Trophoblast cell (in vitro differentiated cells and primary cell): ENCODE measurements around the gene TSHZ2. TPM values are rescaled to one million over a fixed set of nuclear protein-coding genes. Genes with fewer than 3 reads are reported as not detected.
A peak's percentile ranks its signal among the peaks of the same experiment; 100 is the strongest.

Source experiments
- DNase-seq, 2 donors: peaks; one replicate each; pipeline ENCODE4 v3.0.0-alpha.2; 2016
- H2AFZ ChIP-seq: 2 replicates; pipeline ENCODE4 v1.6.1; 2013; ENCODE audit warnings: low read length, moderate library complexity, mild to moderate bottlenecking; ENCODE audit not compliant: insufficient read depth, poor library complexity
- H2AK5ac ChIP-seq: 2 replicates; pipeline ENCODE4 v1.6.1; 2013; ENCODE audit warnings: mild to moderate bottlenecking, low read length
- H2BK120ac ChIP-seq: 2 replicates; pipeline ENCODE4 v1.6.1; 2013; ENCODE audit warnings: low read length, mild to moderate bottlenecking, moderate library complexity; ENCODE audit not compliant: insufficient read depth, poor library complexity
- H2BK12ac ChIP-seq: 2 replicates; pipeline ENCODE4 v1.6.1; 2013; ENCODE audit warnings: mild to moderate bottlenecking, low read length, moderate library complexity
- H2BK5ac ChIP-seq: 2 replicates; pipeline ENCODE4 v1.6.1; 2013; ENCODE audit warnings: low read length, low read depth, moderate library complexity, mild to moderate bottlenecking; ENCODE audit not compliant: poor library complexity
- H3K14ac ChIP-seq: 2 replicates; pipeline ENCODE4 v1.6.1; 2013; ENCODE audit warnings: mild to moderate bottlenecking, low read length
- H3K18ac ChIP-seq: 2 replicates; pipeline ENCODE4 v1.6.1; 2013; ENCODE audit warnings: mild to moderate bottlenecking, low read length
- H3K23ac ChIP-seq: 2 replicates; pipeline ENCODE4 v1.6.1; 2013; ENCODE audit warnings: low read length
- H3K27ac ChIP-seq: 2 replicates; pipeline ENCODE4 v1.5.1; 2013; ENCODE audit warnings: low read depth, mild to moderate bottlenecking, inconsistent platforms, low read length, moderate library complexity
- H3K27me3 ChIP-seq: 2 replicates; pipeline ENCODE4 v1.6.1; 2013; ENCODE audit warnings: inconsistent platforms, mild to moderate bottlenecking, low read length, moderate library complexity; ENCODE audit not compliant: insufficient read depth
- H3K36me3 ChIP-seq, 2 experiments: 1 replicate in 1 of 2; 2 replicates in 1 of 2; pipeline ENCODE4 v1.6.1; 2013; ENCODE audit warnings: low read length in 2 of 2, mild to moderate bottlenecking in 2 of 2, moderate library complexity in 1 of 2; ENCODE audit not compliant: insufficient read depth in 2 of 2, control insufficient read depth in 1 of 2
- H3K4ac ChIP-seq: 2 replicates; pipeline ENCODE4 v1.6.1; 2013; ENCODE audit warnings: low read depth, mild to moderate bottlenecking, low read length, moderate library complexity
- H3K4me1 ChIP-seq, 2 experiments: 1 replicate in 1 of 2; 2 replicates in 1 of 2; pipeline ENCODE4 v1.6.1; 2013; ENCODE audit warnings: low read length in 2 of 2, mild to moderate bottlenecking in 2 of 2, moderate library complexity in 1 of 2; ENCODE audit not compliant: insufficient read depth in 2 of 2, control insufficient read depth in 1 of 2
- H3K4me2 ChIP-seq: 2 replicates; pipeline ENCODE4 v1.6.1; 2013; ENCODE audit warnings: inconsistent platforms, mild to moderate bottlenecking, low read length, moderate library complexity
- H3K4me3 ChIP-seq: 2 replicates; pipeline ENCODE4 v1.5.1; 2013; ENCODE audit warnings: mild to moderate bottlenecking, low read depth, low read length, inconsistent platforms
- H3K79me1 ChIP-seq: one replicate; pipeline ENCODE4 v1.6.1; 2013; ENCODE audit warnings: low read length
- H3K79me2 ChIP-seq: 2 replicates; pipeline ENCODE4 v1.6.1; 2013; ENCODE audit warnings: low read length, mild to moderate bottlenecking; ENCODE audit not compliant: control insufficient read depth, insufficient read depth, poor library complexity
- H3K9ac ChIP-seq: 2 replicates; pipeline ENCODE4 v1.6.1; 2013; ENCODE audit warnings: mild to moderate bottlenecking, low read length
- H3K9me3 ChIP-seq: 2 replicates; pipeline ENCODE4 v1.6.1; 2013; ENCODE audit warnings: low read depth, mild to moderate bottlenecking, control low read depth, inconsistent platforms, low read length; ENCODE audit not compliant: insufficient read depth
- H4K12ac ChIP-seq: 2 replicates; pipeline ENCODE4 v1.6.1; 2013; ENCODE audit warnings: low read depth, mild to moderate bottlenecking, low read length, moderate library complexity
- H4K8ac ChIP-seq: 2 replicates; pipeline ENCODE4 v1.6.1; 2013; ENCODE audit warnings: low read depth, mild to moderate bottlenecking, low read length, moderate library complexity
- H4K91ac ChIP-seq: one replicate; pipeline ENCODE4 v1.6.1; 2013; ENCODE audit warnings: low read depth, mild to moderate bottlenecking, low read length, moderate library complexity
- WGBS: extraction: QIAGEN DNeasy Blood & Tissue Kit; methylation state at CpG from one replicate; pipeline ENCODE4 v1.1.7; 2013; ENCODE audit warnings: missing lambda C conversion rate; ENCODE audit not compliant: insufficient read length, insufficient coverage; ENCODE audit errors: extremely low coverage; 5-methylcytosine and 5-hydroxymethylcytosine counted together
- polyA plus RNA-seq: library from polyadenylated mRNA; stranded (reverse); fragments of 200-250 nt; gene quantifications from 2 replicates; pipeline ENCODE4 v1.2.3, GENCODE V29; 2013

The TSHZ2 gene, protein sequence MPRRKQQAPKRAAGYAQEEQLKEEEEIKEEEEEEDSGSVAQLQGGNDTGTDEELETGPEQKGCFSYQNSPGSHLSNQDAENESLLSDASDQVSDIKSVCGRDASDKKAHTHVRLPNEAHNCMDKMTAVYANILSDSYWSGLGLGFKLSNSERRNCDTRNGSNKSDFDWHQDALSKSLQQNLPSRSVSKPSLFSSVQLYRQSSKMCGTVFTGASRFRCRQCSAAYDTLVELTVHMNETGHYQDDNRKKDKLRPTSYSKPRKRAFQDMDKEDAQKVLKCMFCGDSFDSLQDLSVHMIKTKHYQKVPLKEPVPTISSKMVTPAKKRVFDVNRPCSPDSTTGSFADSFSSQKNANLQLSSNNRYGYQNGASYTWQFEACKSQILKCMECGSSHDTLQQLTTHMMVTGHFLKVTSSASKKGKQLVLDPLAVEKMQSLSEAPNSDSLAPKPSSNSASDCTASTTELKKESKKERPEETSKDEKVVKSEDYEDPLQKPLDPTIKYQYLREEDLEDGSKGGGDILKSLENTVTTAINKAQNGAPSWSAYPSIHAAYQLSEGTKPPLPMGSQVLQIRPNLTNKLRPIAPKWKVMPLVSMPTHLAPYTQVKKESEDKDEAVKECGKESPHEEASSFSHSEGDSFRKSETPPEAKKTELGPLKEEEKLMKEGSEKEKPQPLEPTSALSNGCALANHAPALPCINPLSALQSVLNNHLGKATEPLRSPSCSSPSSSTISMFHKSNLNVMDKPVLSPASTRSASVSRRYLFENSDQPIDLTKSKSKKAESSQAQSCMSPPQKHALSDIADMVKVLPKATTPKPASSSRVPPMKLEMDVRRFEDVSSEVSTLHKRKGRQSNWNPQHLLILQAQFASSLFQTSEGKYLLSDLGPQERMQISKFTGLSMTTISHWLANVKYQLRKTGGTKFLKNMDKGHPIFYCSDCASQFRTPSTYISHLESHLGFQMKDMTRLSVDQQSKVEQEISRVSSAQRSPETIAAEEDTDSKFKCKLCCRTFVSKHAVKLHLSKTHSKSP (N-terminal part only)
- polyA plus RNA-seq: 0.14 and 0.22 TPM in 2 replicates

DNA sequence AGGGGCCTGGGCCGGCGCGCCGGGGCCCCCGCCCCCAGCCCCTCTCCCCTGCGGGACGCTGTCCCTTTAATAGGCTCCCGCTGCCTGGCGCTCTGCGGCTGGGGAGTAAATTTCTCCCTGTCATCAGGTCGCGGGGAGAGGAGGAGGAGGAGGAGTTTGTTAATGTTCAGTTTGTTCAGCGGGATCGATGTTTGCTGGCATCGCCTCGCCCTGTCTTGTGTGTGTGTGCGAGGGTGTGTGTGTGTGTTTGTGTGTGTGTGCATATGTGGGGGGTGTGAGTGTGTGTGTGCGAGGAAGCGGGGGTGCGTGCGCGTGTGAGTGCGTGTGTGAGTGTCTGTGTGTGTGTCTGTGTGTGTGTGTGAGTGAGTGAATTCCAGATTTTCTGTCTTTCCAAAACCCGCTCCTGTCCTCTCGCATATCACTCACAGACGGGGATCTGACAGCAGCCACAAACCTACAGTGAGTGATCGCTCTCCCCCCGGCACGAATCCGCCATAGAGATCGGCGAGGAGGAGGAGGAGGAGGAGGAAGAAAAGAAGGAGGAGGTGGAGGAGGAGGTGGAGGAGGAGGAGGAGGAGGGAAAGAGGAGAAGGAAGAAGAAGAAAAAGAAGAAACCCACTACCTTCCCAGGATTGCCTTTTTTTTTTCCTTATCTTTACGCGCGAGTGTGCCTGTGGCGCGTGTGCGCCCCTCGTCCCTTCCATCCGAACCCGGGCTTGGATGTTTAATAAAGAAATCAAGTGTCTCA lies at the start of gene TSHZ2:
TSHZ2 (plus strand) TSS at position 169 of the 748 bp plus-strand sequence. CDS start 936 bp downstream, outside the sequence.
- Histone ChIP-seq H4K8ac (no peak within 1 kb of the TSS), H2BK120ac (peak within 1 kb of the TSS; percentile 15), H3K18ac (no peak within 1 kb of the TSS), H3K4me3 (peak within 1 kb of the TSS; percentile 76), H3K27me3 (peaks cover 15% of the 10 kb centered on the region), H3K79me2 (no peaks in the 10 kb centered on the region), H3K36me3 (no peaks in the 10 kb centered on the region), H3K4ac (no peak within 1 kb of the TSS), H3K79me1 (no peaks in the 10 kb centered on the region), H3K23ac (no peak within 1 kb of the TSS), H3K27ac (no peak within 1 kb of the TSS), H2AK5ac (no peak within 1 kb of the TSS), H2BK5ac (no peak within 1 kb of the TSS), H3K9me3 (peaks cover 3% of the 10 kb centered on the region), H4K91ac (no peak within 1 kb of the TSS), H2AFZ (peak within 1 kb of the TSS; percentile 26), H3K14ac (no peak within 1 kb of the TSS), H3K4me2 (peak within 1 kb of the TSS; percentile 74), H3K4me1 (peaks cover 0 to 7% of the 10 kb centered on the region in 2 experiments), H4K12ac (no peak within 1 kb of the TSS), H3K9ac (no peak within 1 kb of the TSS), H2BK12ac (no peak within 1 kb of the TSS)
- WGBS: no CpG with 5 or more reads among the region's 41 CpGs
- DNase-seq: no peak

DNA sequence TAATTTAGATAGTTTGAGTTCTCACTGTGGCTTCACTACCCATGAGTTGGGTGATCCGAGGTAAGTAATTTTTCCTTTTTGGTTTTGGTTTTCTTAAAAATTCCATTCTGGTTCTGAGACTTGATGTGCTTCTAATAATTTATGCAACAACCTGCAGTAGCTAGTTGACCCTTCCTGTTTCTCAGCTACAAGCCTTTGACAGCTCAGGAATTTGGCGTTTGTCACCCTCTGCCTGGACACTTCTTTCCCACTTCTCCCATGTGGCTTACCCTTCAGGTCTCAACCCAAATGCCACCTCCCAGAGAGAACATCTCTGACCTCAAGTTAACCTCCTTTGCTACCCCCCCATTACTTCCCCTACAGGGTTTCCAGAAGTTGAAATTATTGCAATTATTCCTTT lies 49.7 kb upstream of the TSHZ2 start:
- H2BK120ac ChIP-seq: no peak overlapping the region
- no peaks in the 10 kb centered on the region for H3K36me3 ChIP-seq
- no peak overlapping the region for H2AK5ac ChIP-seq
- H3K79me2 ChIP-seq: no peaks in the 10 kb centered on the region
- no peaks in the 10 kb centered on the region for H3K9me3 ChIP-seq
- no peak overlapping the region for H2BK5ac ChIP-seq
- no peak overlapping the region for H3K27ac ChIP-seq
- no peak overlapping the region for H3K9ac ChIP-seq
- WGBS: no CpG with 5 or more reads among the region's 2 CpGs
- H3K4me3 ChIP-seq: no peak overlapping the region
- H4K8ac ChIP-seq: no peak overlapping the region
- no peak overlapping the region for H4K12ac ChIP-seq
- no peaks in the 10 kb centered on the region for H3K79me1 ChIP-seq
- DNase-seq: peak in 1 of 2 donors; percentile 13
- H3K23ac ChIP-seq: no peak overlapping the region
- no peak overlapping the region for H3K4ac ChIP-seq
- no peak overlapping the region for H4K91ac ChIP-seq
- H2AFZ ChIP-seq: no peak overlapping the region
- H3K18ac ChIP-seq: no peak overlapping the region
- H3K27me3 ChIP-seq: no peaks in the 10 kb centered on the region
- no peak overlapping the region for H3K4me2 ChIP-seq
- H3K14ac ChIP-seq: no peak overlapping the region
- H2BK12ac ChIP-seq: no peak overlapping the region
- H3K4me1 ChIP-seq: no peaks in the 10 kb centered on the region

DNA sequence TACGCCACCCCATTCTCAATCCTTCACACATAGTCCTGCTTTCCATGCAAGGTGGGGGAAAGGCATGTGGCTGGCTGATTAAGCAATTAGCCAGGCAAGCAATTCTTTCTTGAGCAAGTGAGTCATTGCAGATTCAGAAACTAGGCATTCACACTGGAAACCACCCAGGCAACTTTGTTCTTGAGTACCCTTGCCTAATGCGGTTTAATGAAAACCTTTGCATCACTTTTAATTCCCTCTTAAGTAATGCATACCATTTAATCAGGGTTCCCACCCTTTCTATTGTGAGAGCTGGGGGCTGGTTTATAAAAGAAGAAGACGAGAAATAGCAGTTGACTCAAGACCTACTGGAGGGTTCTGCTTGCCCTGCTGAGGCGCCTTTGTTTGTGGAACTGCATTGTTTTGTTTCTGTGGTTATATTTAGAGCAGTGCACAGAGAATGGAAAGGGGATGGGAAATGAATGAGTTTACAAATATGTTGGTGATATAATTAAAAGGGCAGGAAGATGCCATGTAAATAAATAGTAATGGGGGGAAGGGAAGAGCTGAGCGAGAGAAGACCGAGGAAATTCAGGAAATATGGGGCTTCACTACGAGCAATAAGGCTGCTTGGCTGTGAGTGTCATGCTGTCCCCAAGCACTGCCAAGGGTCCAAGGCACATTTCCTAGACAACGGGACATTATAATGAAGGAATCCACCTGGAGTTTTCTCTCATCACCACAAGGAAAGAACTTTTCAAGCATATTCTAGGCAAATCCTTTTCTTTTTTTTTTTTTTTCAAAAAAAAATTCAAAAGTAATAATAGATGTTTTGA lies 48.8 kb upstream of the TSHZ2 start:
- Histone ChIP-seq H3K4ac (no peak overlapping the region), H3K4me1 (no peaks in the 10 kb centered on the region), H3K23ac (no peak overlapping the region), H2BK5ac (no peak overlapping the region), H3K18ac (no peak overlapping the region), H3K79me1 (no peaks in the 10 kb centered on the region), H2BK120ac (no peak overlapping the region), H3K27ac (no peak overlapping the region), H2AK5ac (no peak overlapping the region), H3K9ac (no peak overlapping the region), H3K79me2 (no peaks in the 10 kb centered on the region), H2BK12ac (peak overlapping the region; percentile 17), H3K27me3 (no peaks in the 10 kb centered on the region), H3K14ac (no peak overlapping the region), H4K8ac (no peak overlapping the region), H3K4me2 (no peak overlapping the region), H3K36me3 (no peaks in the 10 kb centered on the region), H3K4me3 (no peak overlapping the region), H4K12ac (no peak overlapping the region), H4K91ac (no peak overlapping the region), H2AFZ (no peak overlapping the region), H3K9me3 (no peaks in the 10 kb centered on the region)
- WGBS: 100% methylated on average over 1 of the region's 8 CpGs
- DNase-seq: peak; percentile 76 to 85
